Inflammatory macrophage treated with lipopolysaccharide for 4 hours (primary cell): ENCODE results near the gene ITSN1.
"Not testable (repeated sequence)": the region's sequence is repeated elsewhere in the genome, so short reads cannot be mapped to it uniquely, and the experiment has no call there.

Experiments used
- DNase-seq: peaks from one replicate; pipeline ENCODE4 v3.0.0-alpha.2; 2020

The ITSN1 gene

GRCh38 chr21:33901412-33902288, 259.3 kb downstream of the ITSN1 start:
- no peak for DNase-seq

- no peak for DNase-seq
Observed at GRCh38 chr21:33902349-33902748, 260.0 kb downstream of the ITSN1 start.

GRCh38 chr21:33904041-33904440, 261.7 kb downstream of the ITSN1 start:
- DNase-seq: no peak

DNA sequence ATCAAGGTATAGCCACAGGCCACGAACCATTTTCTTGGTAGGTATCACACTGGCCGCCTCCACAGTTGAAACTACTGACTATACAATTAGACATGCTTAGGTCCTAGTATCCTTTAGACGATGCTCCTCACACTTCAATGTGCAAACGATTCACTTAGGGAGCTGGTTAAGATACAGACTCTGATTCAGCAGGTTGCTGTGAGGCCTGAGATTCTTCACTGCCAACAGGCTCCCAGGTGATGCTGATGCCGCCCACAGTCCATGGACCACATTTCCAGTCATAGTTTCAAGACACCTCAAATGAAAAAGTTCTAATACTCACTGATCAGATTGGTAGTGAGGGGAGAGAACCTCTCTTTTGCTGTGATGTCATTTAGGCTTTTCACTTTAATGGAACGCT, 266.5 kb downstream of the ITSN1 start:
- no peak for DNase-seq

DNA sequence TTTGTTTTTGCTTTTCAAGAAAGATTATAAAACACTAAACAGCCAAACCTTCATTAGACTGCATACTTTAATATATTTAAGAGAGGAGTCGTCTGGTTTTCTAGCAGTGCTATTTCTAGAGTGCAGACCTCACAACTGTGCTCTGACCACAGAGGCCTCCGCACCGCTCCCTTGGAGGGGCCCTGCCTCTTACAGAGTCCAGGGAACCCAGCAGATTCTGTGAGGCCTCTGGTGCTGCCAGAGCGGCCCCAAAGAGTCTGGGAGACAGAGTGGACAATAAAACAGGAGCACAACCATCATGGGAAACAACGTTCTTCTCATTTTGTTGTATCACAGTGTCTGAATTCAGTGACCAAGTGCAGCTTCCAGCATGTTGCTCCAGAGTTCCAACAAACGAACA, 267.5 kb downstream of the ITSN1 start:
- DNase-seq: no peak

DNA sequence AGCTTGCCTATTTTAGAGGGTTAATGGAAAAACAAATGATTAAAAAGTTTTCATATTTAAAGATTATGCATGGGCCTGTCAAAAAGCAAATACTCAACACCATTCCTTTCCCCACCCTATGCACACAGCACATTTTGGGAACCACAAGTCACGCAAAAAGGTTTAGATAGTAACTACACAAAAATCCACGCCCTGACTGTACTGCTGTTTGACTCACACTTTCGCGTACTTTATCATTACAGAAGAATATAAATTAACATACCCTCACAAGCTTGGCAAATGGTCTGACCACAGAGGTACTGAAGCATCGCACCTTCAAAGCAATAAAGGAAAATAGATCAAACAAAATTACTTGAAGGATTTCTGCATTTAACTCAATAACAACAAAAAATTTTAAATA, 271.9 kb downstream of the ITSN1 start:
- DNase-seq: no peak

GRCh38 chr21:33915368-33916199, 273.3 kb downstream of the ITSN1 start, which contains the start of gene ATP5PO:
TSS of gene ATP5PO (minus strand) at chr21:33915804. CDS start at chr21:33915763, 41 bp downstream.
- peak; percentile 99 for DNase-seq

DNA sequence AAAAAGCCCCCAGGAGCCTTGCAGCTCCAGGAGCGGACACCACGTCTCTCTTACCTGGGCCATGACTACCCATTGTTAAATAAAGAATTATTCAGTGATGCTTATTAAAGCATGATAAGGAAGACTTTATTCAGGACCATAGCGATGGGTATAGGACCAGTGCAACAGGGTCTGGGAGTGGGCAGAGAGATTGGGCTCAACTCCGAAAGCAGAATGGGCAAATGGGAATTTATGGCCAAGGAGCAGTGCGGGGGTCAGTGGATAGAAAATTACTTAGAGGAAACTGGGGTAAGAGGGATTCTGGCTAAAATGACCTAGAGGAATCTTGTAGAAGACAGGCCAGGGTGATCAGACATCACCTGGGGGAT, 273.9 kb downstream of the ITSN1 start:
- no peak for DNase-seq

GRCh38 chr21:33917421-33917820, 275.1 kb downstream of the ITSN1 start:
- DNase-seq: no peak

DNA sequence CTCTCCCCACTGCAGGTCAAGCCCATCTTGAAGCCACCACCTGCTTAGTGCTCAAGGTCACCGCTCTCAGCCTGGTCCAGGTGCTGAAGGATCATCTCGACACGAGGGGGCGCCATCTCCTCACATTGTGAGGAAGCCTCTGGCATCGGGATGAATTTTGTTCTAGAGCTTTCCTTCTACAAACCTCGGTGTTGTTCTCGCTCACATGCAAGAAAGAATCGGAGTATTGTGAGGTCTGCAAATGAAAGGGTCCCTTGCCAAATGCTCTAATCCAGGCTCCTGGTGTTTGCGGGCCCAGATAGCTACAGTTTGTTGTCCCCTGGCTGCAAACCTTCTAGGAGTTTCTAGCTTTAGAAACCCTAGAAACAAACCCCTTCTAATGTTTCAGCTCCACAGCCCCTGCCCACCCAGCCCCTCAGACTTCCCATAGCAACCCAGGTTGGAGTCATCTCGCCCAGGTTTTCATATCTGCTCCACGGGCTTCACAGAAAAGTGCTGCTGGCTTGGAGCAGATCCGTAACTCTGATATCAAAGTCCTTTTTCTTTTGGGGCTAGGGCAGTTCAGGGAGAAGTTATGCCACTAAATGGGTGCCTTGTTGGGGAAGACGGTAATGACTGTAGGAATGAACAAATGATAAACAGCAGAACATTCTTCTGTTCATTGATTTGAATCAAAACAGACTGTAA, 281.9 kb downstream of the ITSN1 start:
- DNase-seq: peak; percentile 74

DNA sequence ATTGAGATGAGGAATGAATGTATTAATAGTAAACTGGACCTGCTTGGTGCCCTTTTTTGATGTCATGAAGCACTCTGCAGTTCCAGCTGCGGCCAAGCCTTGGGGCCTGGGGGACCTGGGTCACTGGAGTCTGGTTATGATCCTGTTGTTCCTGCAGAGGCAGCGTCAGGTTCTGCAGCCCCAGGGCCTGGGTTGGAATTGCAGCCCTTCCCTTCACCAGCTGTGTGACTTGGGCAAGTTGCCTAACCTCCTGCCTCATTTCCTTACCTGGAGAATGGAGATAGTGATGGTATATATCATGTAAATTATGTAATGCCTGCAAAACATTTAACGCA, 282.4 kb downstream of the ITSN1 start:
- no peak for DNase-seq

DNA sequence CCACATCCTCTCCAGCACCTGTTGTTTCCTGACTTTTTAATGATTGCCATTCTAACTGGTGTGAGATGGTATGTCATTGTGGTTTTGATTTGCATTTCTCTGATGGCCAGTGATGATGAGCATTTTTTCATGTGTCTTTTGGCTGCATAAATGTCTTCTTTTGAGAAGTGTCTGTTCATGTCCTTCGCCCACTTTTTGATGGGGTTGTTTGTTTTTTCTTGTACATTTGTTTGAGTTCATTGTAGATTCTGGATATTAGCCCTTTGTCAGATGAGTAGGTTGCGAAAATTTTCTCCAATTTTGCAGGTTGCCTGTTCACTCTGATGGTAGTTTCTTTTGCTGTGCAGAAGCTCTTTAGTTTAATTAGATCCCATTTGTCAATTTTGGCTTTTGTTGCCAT, 283.9 kb downstream of the ITSN1 start:
- not testable (repeated sequence) for DNase-seq

DNA sequence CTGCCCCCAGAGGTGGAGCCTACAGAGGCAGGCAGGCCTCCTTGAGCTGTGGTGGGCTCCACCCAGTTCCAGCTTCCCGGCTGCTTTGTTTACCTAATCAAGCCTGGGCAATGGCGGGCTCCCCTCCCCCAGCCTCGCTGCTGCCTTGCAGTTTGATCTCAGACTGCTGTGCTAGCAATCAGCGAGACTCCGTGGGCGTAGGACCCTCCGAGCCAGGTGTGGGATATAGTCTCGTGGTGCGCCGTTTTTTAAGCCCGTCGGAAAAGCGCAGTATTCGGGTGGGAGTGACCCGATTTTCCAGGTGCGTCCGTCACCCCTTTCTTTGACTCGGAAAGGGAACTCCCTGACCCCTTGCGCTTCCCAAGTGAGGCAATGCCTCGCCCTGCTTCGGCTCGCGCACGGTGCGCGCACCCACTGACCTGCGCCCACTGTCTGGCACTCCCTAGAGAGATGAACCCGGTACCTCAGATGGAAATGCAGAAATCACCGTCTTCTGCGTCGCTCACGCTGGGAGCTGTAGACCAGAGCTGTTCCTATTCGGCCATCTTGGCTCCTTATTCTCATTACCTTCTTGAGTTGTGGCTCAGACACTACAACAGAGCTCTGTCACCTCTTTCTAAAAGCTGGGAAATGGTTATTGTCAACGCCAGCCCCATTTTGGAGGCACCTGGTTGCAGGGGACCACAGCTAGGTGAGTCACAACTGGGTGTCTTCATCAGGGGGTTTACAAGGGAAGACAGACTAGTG, 288.9 kb downstream of the ITSN1 start:
- DNase-seq: peak; percentile 24

DNA sequence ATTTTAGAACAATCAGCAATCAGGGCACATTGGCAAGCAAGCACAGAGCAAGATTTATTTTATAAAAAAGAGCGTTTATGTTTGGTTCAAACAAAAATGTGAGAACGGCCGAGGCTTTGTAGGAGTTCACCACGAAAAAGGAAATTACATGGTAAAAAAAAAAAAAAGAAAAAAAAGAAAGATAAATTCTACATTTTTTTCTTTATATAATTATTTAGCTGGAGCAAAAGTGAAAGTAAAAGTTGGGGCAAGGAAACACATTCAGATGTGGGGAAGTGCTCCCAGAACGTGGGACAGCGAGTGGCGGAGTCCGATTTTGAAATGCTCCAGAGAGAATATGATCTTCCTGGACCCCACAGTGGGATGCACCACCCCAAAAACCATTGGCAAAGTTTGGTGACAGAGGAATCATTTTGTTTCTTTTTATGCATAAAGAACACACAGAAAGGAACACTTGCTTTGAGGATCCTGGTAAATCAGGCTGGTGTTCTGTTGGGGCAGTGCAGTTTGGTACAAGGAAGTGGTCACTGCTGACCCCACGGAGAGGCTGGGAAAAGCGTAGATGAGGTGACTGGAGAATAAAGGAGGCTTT, 289.6 kb downstream of the ITSN1 start:
- peak; percentile 79 for DNase-seq

- DNase-seq: no peak
Observed at GRCh38 chr21:33932731-33933130, 290.4 kb downstream of the ITSN1 start.

DNA sequence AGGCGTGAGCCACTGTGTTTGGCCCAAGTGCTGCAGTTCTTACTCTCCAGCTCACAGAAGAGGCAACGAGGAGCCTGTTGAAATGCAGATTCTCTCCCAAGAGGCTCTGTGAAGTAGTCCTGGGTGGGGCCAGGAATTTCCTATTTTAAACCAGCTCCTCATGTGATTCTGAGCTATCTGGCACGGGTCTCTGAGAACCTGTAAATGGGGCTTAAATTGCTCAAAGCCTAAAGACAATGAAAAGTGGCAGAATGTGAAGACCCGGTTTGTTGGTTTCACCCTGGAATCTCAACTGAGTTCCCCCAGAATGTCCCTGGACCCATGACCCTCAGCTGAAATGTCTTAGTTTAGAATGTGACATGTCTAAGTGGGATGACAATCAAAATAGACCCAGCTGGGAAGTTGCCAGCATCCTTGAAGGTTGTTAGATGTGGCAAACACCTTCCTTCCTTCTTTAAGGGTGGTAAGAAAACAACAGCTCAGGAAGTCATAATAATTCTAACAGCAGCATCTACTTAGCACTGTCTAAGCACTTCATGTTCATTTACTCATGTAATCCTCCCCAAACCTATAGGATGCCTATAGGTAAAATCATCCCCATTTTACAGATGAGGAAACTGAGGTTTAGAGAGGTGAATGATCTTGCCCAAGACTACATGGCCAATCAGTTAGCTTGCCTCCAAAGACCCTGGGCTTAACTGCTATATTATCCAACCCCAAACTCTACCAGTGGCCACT, 294.2 kb downstream of the ITSN1 start:
- peak; percentile 87 for DNase-seq

DNA sequence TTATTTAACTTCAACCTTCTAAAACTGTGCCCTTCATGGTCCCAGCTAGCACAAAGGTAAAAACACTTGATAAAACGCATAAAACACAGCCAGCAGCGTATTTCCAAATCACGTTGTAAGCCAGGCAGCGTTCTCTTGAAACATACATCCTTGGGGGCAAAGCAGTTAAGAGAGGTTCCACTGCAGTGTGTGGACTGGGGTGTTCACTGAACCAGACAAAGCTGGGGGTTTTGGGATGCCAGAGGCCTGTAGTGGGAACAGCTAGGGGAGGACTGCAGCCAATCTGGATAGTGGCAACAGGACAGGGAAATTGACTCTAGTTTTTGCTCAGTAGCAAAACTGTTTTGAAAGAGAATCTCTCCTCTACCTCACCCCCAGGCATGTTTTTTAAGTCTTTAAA, 294.8 kb downstream of the ITSN1 start:
- DNase-seq: no peak

- peak; percentile 78 for DNase-seq
Observed at GRCh38 chr21:33937931-33938339, 295.6 kb downstream of the ITSN1 start.

DNA sequence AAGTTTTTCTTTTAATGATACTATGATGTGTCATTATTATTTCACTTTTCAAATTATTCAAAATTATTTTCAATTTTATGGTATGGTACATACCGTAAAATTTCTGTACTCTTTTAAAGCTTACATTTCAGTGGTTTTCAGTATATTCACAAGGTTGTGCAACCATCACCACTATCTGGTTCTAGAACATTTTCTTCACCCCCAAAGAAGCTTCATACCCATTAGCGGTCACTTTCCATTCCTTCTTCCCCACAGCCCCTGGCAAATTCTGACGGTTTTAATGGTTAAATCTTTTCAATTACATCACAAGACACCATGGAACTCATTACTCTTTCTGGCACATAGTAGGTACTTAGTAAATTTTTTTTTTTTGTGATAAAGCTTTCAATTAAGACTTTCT, 296.1 kb downstream of the ITSN1 start:
- DNase-seq: no peak

- DNase-seq: peak; percentile 10
Observed at GRCh38 chr21:33939226-33939625, 296.9 kb downstream of the ITSN1 start.

DNA sequence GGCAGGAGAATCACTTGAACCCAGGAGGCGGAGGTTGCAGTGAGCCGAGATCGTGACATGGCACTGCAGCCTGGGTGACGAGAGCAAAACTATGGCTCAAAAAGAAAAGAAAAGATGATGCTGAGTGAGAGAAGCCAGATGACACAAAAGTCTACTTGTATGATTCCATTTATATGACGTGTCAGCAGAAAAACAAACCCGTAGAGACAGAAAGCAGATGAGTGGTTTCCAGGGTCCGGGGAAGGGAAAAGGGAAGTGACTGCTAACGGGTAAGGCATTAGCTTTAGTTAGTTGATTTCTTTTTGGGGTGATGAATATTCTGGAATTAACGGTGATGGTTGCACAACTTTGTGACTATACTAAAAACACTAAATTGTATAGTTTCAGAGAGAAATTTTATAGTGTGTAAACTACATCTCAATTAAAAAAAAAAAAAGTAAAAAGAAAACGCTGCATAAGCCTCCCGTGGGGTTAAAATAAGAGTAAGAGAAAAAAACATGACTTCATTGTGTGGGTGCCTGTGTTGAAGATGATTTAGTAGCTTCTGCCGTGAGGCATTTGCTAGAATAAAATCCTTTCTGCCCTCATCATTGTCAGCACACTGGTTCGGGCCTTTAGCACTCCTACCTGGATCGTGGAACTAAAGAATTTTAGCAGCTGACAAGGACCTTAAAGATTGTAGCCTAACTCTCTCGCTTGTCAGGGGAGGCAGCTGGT, 298.0 kb downstream of the ITSN1 start:
- DNase-seq: peak; percentile 76
